NT2/D1 (cell line): ENCODE measurements around the gene MPST.

Source experiments
- DNase-seq: peaks from one replicate; pipeline ENCODE4 v3.0.0-alpha.2; 2011; ENCODE audit warnings: low read depth, low spot score
- H3K27me3 ChIP-seq: 2 replicates; pipeline ENCODE4 v1.6.0; 2011; ENCODE audit warnings: mild to moderate bottlenecking; ENCODE audit not compliant: insufficient read length, insufficient read depth
- H3K36me3 ChIP-seq: 2 replicates; pipeline ENCODE4 v1.6.1; 2011; ENCODE audit warnings: mild to moderate bottlenecking, low read length, mixed read lengths; ENCODE audit not compliant: insufficient read depth, insufficient read length
- H3K4me1 ChIP-seq: 2 replicates; pipeline ENCODE4 v1.5.1; 2011; ENCODE audit not compliant: insufficient read depth, insufficient read length
- H3K4me3 ChIP-seq: 2 replicates; pipeline ENCODE4 v1.5.1; 2011; ENCODE audit warnings: low read depth; ENCODE audit not compliant: insufficient read length
- H3K9ac ChIP-seq: 2 replicates; pipeline ENCODE4 v1.6.0; 2011; ENCODE audit warnings: low read depth; ENCODE audit not compliant: insufficient read length
- H3K9me3 ChIP-seq: 2 replicates; pipeline ENCODE4 v1.5.1; 2011; ENCODE audit warnings: mild to moderate bottlenecking, low read length; ENCODE audit not compliant: insufficient read depth
- SUZ12 ChIP-seq: IDR thresholded peaks from 2 replicates; pipeline ENCODE4 v1.6.1; 2011; ENCODE audit not compliant: insufficient read length, insufficient read depth; ENCODE audit errors: extremely low read depth
- YY1 ChIP-seq: IDR thresholded peaks from 2 replicates; pipeline ENCODE4 v1.6.1; 2011; ENCODE audit not compliant: insufficient read length, insufficient read depth
- ZNF274 ChIP-seq: IDR thresholded peaks from 2 replicates; pipeline ENCODE4 v1.6.1; 2011; ENCODE audit warnings: mild to moderate bottlenecking, low read depth, low read length

Gene MPST

GRCh38 chr22:37025500-37026070 lies 6.0 kb downstream of the MPST start:
- H3K9ac ChIP-seq = peak overlapping the region; percentile 28
- TF ChIP-seq ZNF274 = no peak
- no peak for TF ChIP-seq YY1
- no peak for TF ChIP-seq SUZ12
- H3K9me3 ChIP-seq = no peaks in the 10 kb centered on the region
- peaks cover 27% of the 10 kb centered on the region for H3K4me1 ChIP-seq
- no peaks in the 10 kb centered on the region for H3K27me3 ChIP-seq
- DNase-seq = no peak
- peaks cover 66% of the 10 kb centered on the region for H3K36me3 ChIP-seq
- no peak overlapping the region for H3K4me3 ChIP-seq

- H3K27me3 ChIP-seq = no peaks in the 10 kb centered on the region
- H3K9ac ChIP-seq = no peak overlapping the region
- DNase-seq = no peak
- H3K4me1 ChIP-seq = peaks cover 28% of the 10 kb centered on the region
- no peak for TF ChIP-seq YY1
- no peak for TF ChIP-seq SUZ12
- no peak for TF ChIP-seq ZNF274
- H3K9me3 ChIP-seq = no peaks in the 10 kb centered on the region
- H3K36me3 ChIP-seq = peaks cover 66% of the 10 kb centered on the region
- H3K4me3 ChIP-seq = no peak overlapping the region
These were observed 6.8 kb downstream of the MPST start for GRCh38 chr22:37026325-37026724.

- no peak for DNase-seq
- H3K9me3 ChIP-seq = no peaks in the 10 kb centered on the region
- no peak for TF ChIP-seq YY1
- TF ChIP-seq SUZ12 = no peak
- TF ChIP-seq ZNF274 = no peak
- H3K36me3 ChIP-seq = peaks cover 64% of the 10 kb centered on the region
- no peaks in the 10 kb centered on the region for H3K27me3 ChIP-seq
- H3K9ac ChIP-seq = no peak overlapping the region
- no peak overlapping the region for H3K4me3 ChIP-seq
- H3K4me1 ChIP-seq = peaks cover 26% of the 10 kb centered on the region
These were observed 8.0 kb downstream of the MPST start for GRCh38 chr22:37027556-37027955.

GRCh38 chr22:37028692-37029674 lies 9.4 kb downstream of the MPST start:
- Histone ChIP-seq H3K4me1 (peaks cover 30% of the 10 kb centered on the region), H3K9ac (no peak overlapping the region), H3K9me3 (no peaks in the 10 kb centered on the region), H3K27me3 (no peaks in the 10 kb centered on the region), H3K4me3 (no peak overlapping the region), H3K36me3 (peaks cover 57% of the 10 kb centered on the region)
- no peak for DNase-seq
- TF ChIP-seq ZNF274 (no peak), YY1 (no peak), SUZ12 (no peak)

- peaks cover 40% of the 10 kb centered on the region for H3K36me3 ChIP-seq
- DNase-seq = no peak
- H3K9me3 ChIP-seq = no peaks in the 10 kb centered on the region
- H3K4me1 ChIP-seq = peaks cover 28% of the 10 kb centered on the region
- TF ChIP-seq ZNF274 = no peak
- TF ChIP-seq YY1 = no peak
- no peak for TF ChIP-seq SUZ12
- H3K27me3 ChIP-seq = no peaks in the 10 kb centered on the region
- no peak overlapping the region for H3K4me3 ChIP-seq
- H3K9ac ChIP-seq = peak overlapping the region; percentile 21
These were observed 11.2 kb downstream of the MPST start for GRCh38 chr22:37030560-37031281.

GRCh38 chr22:37032134-37032534 lies 12.6 kb downstream of the MPST start:
- peaks cover 29% of the 10 kb centered on the region for H3K36me3 ChIP-seq
- H3K9ac ChIP-seq = no peak overlapping the region
- TF ChIP-seq SUZ12 (no peak), ZNF274 (no peak), YY1 (no peak)
- H3K4me3 ChIP-seq = no peak overlapping the region
- peaks cover 22% of the 10 kb centered on the region for H3K4me1 ChIP-seq
- no peaks in the 10 kb centered on the region for H3K27me3 ChIP-seq
- no peak for DNase-seq
- no peaks in the 10 kb centered on the region for H3K9me3 ChIP-seq
